OCI-LY3 (cell line): Measurements from ENCODE around the gene OR14A16.

Experiments used
- H2AFZ ChIP-seq: fragments of 200-600, 300-600 bp; shearing (Covaris generic); 2 replicates; pipeline ENCODE4 v1.6.0; 2014; ENCODE audit warnings: antibody characterized with exemption, low read depth, low read length
- H3K27ac ChIP-seq: fragments of 200-600, 300-600 bp; sonication (generic); 2 replicates; pipeline ENCODE4 v1.5.1; 2014; ENCODE audit warnings: mild to moderate bottlenecking, low read length, moderate library complexity, mixed read lengths
- H3K27me3 ChIP-seq: fragments of 200-600, 300-600 bp; sonication (generic); 2 replicates; pipeline ENCODE4 v1.6.1; 2014; ENCODE audit warnings: low read depth, low read length, mixed read lengths
- H3K36me3 ChIP-seq: fragments of 200-600, 300-600 bp; sonication (generic); replicated peaks from 2 replicates; pipeline ENCODE3; 2014; ENCODE audit warnings: low read depth, low read length, mixed read lengths
- H3K4me1 ChIP-seq: fragments of 300-600, 200-600 bp; sonication (generic); 2 replicates; pipeline ENCODE4 v1.6.1; 2014; ENCODE audit warnings: low read length, mixed read lengths
- H3K4me2 ChIP-seq: fragments of 200-600, 300-600 bp; sonication (generic); 2 replicates; pipeline ENCODE4 v1.6.1; 2014; ENCODE audit warnings: low read length, mixed read lengths
- H3K4me3 ChIP-seq: fragments of 300-600, 200-600 bp; sonication (generic); 2 replicates; pipeline ENCODE4 v1.5.1; 2014; ENCODE audit warnings: antibody characterized with exemption, mild to moderate bottlenecking, low read length, moderate library complexity
- H3K79me2 ChIP-seq: fragments of 300-600, 200-600 bp; shearing (Covaris generic); 2 replicates; pipeline ENCODE4 v1.6.1; 2014; ENCODE audit warnings: mild to moderate bottlenecking, low read length, mixed read lengths
- H3K9ac ChIP-seq: fragments of 300-600, 200-600 bp; shearing (Covaris generic); 2 replicates; pipeline ENCODE4 v1.6.0; 2014; ENCODE audit warnings: mild to moderate bottlenecking, low read length, moderate library complexity
- H3K9me3 ChIP-seq: fragments of 200-600, 300-600 bp; shearing (Covaris generic); 2 replicates; pipeline ENCODE4 v1.6.1; 2014; ENCODE audit warnings: low read length, mixed read lengths; ENCODE audit not compliant: insufficient read depth
- H4K20me1 ChIP-seq: fragments of 200-600, 300-600 bp; sonication (generic); 2 replicates; pipeline ENCODE4 v1.6.1; 2016; ENCODE audit warnings: low read length, mixed read lengths; ENCODE audit not compliant: insufficient read depth
- EZH2phosphoT487 ChIP-seq: fragments of 200-600 bp; shearing (Covaris generic); IDR thresholded peaks from 2 replicates; pipeline ENCODE4 v1.6.1; 2018; ENCODE audit warnings: antibody characterized with exemption, mixed run types, low read depth
- TF ChIP-seq, protein P1 (sequence below): fragments of 200-600, 300-600 bp; sonication (generic); IDR thresholded peaks from 2 replicates; pipeline ENCODE4 v1.5.1; 2014; ENCODE audit warnings: antibody characterized with exemption, low read length, low read depth

OR14A16 gene

DNA sequence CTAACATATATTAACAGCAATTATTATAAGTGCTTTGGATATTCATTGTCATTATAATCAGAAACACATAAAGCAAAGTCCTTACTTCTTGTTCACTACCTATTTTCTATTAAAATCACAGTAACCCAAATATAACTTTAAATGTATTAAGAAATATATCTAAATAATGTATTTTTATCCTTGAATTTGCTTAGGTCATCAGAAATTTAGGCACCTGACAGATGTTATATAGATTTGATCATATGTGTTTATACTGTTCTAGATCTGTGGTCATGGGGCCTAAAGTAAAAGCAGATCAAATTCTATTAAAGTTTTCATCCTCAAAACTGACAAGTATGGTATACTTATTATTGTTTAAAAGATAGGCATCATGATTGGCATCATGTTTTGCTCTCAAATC is 54.3 kb downstream of the OR14A16 start:
- Histone ChIP-seq H3K36me3 (no peaks in the 10 kb centered on the region), H4K20me1 (no peaks in the 10 kb centered on the region), H2AFZ (no peak overlapping the region), H3K27ac (no peak overlapping the region), H3K4me2 (no peak overlapping the region), H3K79me2 (no peaks in the 10 kb centered on the region), H3K4me3 (no peak overlapping the region), H3K4me1 (no peaks in the 10 kb centered on the region), H3K9me3 (no peaks in the 10 kb centered on the region), H3K27me3 (no peaks in the 10 kb centered on the region), H3K9ac (no peak overlapping the region)
- no peak for TF ChIP-seq EZH2phosphoT487
- TF ChIP-seq, protein P1, sequence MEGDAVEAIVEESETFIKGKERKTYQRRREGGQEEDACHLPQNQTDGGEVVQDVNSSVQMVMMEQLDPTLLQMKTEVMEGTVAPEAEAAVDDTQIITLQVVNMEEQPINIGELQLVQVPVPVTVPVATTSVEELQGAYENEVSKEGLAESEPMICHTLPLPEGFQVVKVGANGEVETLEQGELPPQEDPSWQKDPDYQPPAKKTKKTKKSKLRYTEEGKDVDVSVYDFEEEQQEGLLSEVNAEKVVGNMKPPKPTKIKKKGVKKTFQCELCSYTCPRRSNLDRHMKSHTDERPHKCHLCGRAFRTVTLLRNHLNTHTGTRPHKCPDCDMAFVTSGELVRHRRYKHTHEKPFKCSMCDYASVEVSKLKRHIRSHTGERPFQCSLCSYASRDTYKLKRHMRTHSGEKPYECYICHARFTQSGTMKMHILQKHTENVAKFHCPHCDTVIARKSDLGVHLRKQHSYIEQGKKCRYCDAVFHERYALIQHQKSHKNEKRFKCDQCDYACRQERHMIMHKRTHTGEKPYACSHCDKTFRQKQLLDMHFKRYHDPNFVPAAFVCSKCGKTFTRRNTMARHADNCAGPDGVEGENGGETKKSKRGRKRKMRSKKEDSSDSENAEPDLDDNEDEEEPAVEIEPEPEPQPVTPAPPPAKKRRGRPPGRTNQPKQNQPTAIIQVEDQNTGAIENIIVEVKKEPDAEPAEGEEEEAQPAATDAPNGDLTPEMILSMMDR = no peak
